ENCODE data around the gene NEK4.

NEK4 gene

GRCh38 chr3:52784931-52785590, 14.3 kb upstream of the NEK4 start:
- no peak for TF ChIP-seq CTCF (IDR thresholded peaks at IDR 0.05)
- Mint-ChIP-seq H3K4me3 (no peak overlapping the region), H3K9me3 (no peaks in the 10 kb centered on the region), H3K4me1 (peaks cover 8% of the 10 kb centered on the region), H3K27me3 (ENCODE audit: low read depth, poor library complexity) (peaks cover 39% of the 10 kb centered on the region), H3K27ac (no peak overlapping the region), H3K36me3 (ENCODE audit: low read depth) (no peaks in the 10 kb centered on the region)
- no peak for DNase-seq

GRCh38 chr3:52784021-52784621, 13.4 kb upstream of the NEK4 start:
- Mint-ChIP-seq H3K27me3 (ENCODE audit: low read depth, poor library complexity) (peaks cover 36% of the 10 kb centered on the region), H3K4me3 (no peak overlapping the region), H3K36me3 (ENCODE audit: low read depth) (no peaks in the 10 kb centered on the region), H3K4me1 (peaks cover 8% of the 10 kb centered on the region), H3K27ac (no peak overlapping the region), H3K9me3 (no peaks in the 10 kb centered on the region)
- no peak for TF ChIP-seq CTCF (IDR thresholded peaks at IDR 0.05)
- no peak for DNase-seq

- Mint-ChIP-seq H3K9me3 (no peaks in the 10 kb centered on the region), H3K36me3 (ENCODE audit: low read depth) (no peaks in the 10 kb centered on the region), H3K27ac (no peak overlapping the region), H3K4me1 (peaks cover 8% of the 10 kb centered on the region), H3K27me3 (ENCODE audit: low read depth, poor library complexity) (peaks cover 40% of the 10 kb centered on the region), H3K4me3 (no peak overlapping the region)
- DNase-seq = no peak
- no peak for TF ChIP-seq CTCF (IDR thresholded peaks at IDR 0.05)
Measured at GRCh38 chr3:52783211-52783555, 12.4 kb upstream of the NEK4 start.

- DNase-seq = no peak
- no peak overlapping the region for H3K27ac Mint-ChIP-seq
- no peaks in the 10 kb centered on the region for H3K9me3 Mint-ChIP-seq
- TF ChIP-seq CTCF (IDR thresholded peaks at IDR 0.05) = no peak
- peaks cover 4% of the 10 kb centered on the region for H3K4me1 Mint-ChIP-seq
- no peak overlapping the region for H3K4me3 Mint-ChIP-seq
- H3K27me3 Mint-ChIP-seq (ENCODE audit: low read depth, poor library complexity) = peaks cover 40% of the 10 kb centered on the region
- no peaks in the 10 kb centered on the region for H3K36me3 Mint-ChIP-seq (ENCODE audit: low read depth)
Measured at GRCh38 chr3:52782412-52783210, 11.9 kb upstream of the NEK4 start.

- H3K27me3 Mint-ChIP-seq (ENCODE audit: low read depth, poor library complexity) = peaks cover 40% of the 10 kb centered on the region
- no peak overlapping the region for H3K27ac Mint-ChIP-seq
- DNase-seq = no peak
- no peak for TF ChIP-seq CTCF (IDR thresholded peaks at IDR 0.05)
- H3K36me3 Mint-ChIP-seq (ENCODE audit: low read depth) = no peaks in the 10 kb centered on the region
- no peaks in the 10 kb centered on the region for H3K4me1 Mint-ChIP-seq
- no peak overlapping the region for H3K4me3 Mint-ChIP-seq
- no peaks in the 10 kb centered on the region for H3K9me3 Mint-ChIP-seq
Measured at GRCh38 chr3:52781741-52782140, 11.0 kb upstream of the NEK4 start.

All from nephron progenitor cell (in vitro differentiated cells).